ENCODE measurements around the gene DNASE1L2.

DNA sequence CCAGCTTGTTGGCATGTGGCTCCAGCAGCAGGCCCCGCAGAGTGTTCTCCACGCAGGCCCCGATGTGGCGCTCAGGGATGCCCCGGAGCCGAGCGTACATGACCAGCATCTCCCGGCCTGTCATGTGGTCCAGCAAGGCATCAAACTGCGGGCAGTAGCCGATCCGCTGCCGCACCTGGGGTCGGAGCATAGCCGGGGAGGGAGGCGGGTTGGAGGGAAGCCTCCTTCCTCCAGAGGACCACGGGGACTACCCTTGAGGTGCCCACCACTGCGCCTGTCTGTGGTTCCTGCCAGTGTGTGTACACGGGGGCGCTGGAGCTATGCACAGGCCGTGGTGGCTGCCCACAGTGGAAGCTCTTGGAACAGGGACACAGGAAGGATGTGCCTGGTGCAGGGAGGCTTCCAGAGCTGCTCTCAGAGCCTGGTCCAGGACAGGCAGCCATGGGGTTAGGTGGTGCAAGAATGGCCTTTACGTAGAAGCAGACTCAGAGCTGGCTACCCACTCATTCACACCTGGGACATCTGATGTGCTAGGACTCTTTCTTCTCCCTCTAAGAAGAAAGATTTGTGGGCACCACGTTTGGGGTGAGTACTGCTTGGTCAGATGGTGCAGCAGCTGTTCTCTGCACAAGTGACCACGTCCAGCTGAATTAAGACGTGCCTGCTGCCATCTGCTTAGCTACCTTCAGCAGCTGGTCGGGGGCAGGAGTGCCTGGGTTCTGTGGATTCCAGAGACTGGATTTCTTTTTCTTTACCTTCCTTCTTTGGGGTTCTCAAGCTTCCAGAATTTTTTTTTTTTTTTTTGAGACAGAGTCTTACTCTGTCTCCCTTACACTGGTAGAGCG lies 42.9 kb downstream of the DNASE1L2 start:
- TF ChIP-seq, protein P1, sequence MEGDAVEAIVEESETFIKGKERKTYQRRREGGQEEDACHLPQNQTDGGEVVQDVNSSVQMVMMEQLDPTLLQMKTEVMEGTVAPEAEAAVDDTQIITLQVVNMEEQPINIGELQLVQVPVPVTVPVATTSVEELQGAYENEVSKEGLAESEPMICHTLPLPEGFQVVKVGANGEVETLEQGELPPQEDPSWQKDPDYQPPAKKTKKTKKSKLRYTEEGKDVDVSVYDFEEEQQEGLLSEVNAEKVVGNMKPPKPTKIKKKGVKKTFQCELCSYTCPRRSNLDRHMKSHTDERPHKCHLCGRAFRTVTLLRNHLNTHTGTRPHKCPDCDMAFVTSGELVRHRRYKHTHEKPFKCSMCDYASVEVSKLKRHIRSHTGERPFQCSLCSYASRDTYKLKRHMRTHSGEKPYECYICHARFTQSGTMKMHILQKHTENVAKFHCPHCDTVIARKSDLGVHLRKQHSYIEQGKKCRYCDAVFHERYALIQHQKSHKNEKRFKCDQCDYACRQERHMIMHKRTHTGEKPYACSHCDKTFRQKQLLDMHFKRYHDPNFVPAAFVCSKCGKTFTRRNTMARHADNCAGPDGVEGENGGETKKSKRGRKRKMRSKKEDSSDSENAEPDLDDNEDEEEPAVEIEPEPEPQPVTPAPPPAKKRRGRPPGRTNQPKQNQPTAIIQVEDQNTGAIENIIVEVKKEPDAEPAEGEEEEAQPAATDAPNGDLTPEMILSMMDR (IDR thresholded peaks at IDR 0.05), result no peak
- TF ChIP-seq POLR2A (IDR thresholded peaks at IDR 0.05), result no peak
